Fibroblast of skin of right biceps (primary cell): ENCODE measurements around the gene SP6.

ENCODE experiments used
- DNase-seq: peaks from one replicate; pipeline ENCODE4 v3.0.0-alpha.2; 2013

The SP6 gene

DNA sequence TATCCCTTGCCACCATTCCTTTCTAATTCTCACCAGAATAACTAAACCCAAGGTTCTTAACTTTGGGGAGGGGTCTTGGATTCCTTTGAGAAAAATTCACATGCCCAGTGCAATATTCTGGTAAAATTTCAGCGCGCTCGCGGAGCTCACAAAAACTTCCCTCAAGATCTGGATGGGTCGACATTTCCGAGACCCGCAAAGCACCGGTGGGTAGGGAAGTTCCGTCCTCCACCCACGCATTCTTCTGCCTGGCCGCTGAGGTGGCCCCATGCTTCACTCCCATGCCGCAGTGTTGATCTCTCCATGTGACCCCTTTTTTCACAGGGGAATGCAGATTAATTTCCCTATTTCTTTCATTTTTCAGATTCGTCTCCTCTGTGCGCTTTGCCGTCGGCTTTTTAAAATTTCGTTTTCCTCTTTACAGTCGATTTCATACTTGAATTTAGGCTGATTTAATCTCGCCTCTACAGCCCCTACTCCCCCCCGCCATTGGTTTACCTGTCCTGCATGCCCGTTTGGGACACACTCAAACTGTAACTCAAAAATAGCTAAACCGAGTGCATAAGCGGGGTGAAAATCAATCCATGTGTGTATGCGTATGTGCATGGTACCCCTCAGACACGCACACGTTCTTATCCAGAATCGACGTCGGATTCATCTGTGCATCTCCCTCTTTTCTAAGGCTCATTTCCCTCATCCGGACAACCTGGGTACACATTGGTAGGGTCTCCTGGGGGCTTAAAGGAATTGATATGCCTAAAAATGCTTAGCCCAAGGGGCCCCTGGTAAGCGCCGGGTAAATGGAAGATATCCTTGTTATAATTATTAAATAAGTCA, 1.4 kb upstream of the SP6 start:
- DNase-seq = no peak

DNA sequence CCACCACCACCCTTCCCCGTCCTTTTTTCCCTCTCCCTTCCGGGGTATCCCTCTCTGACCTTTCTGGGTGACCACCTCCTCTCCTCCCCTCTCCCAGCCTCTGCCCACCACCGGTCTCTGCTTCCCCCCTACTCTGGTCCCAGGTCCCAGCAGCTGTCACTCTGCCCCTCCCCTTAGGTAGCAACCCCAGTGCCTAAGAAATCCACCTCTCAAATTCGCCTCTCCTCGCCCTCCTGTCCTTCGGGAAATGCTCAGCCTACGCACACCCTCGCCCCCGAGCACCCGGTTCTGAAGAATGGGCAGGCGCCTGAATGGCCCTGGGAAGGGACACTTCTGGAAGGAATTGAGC, 775 bp upstream of the SP6 start:
- no peak for DNase-seq

DNA sequence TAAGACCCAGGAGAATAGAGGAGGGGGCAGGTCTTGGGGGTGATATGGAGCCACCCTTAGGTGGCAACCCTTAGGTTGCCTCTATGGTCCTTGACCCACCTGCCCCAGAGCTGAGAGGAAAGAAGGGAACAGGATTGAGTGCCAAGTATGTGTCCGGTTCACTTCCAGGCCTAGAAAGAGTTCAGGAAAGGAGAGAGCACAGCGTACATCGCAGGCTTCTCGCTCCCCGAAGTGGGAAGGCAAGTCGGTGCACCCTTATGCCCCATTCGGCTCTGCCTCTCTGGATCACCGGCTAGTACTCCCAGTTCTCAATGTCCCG, 631 bp downstream of the SP6 start:
- DNase-seq = no peak

DNA sequence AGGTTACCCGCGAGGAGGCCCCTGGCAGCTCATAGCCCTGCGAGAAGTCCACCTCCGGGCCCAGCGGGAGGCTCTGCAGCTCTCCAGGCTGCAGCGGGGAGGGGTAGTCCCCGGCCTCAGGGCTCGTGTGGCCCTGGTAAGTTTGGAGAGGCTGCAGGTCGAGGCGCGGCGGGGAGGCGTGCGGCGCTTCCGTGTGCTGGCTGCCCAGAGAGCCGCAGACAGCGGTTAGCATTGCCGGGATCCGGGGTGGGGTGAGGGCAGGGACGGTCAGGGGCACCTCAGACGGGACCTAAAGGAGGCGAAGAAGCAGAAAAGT, 2.8 kb downstream of the SP6 start:
- no peak for DNase-seq

DNA sequence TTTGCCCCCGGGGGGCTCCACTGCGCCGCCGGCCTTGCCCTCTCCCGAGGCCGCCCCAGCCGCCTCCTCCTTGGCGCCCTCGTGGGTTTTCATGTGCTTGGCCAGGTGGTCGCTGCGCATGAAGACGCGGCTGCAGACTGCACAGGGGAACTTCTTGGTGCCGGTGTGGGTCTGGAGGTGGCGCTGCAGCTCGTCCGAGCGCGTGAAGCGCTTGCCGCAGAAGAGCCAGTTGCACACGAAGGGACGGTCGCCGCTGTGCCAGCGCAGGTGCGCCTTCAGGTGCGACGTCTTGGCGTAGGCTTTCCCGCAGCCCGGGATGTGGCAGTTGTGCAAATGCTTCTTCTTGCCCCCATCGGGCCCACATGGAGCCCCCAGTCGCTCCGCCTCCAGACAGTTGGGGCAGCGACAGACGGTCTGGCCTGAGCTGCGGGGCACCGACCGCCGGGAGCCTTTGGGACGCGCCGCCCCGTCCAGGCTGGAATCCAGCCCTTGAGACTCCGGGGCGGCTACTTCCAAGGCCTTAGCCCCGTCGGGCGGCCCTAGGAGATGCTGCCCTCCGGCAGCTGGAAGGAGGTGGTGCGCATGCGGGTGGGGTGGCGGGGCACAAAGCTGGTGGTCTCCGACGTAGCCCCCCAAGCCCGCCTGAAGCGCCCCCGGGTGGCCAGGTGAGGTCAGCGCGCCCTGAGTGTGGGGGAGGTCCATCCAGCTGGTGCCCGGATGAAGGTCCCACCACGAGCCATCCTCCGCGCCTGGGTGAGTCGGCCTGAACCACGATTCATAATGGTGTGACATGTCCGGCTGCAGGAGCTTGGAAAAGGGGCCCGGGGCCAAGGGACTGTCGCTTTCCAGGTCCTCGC, 3.4 kb downstream of the SP6 start:
- no peak for DNase-seq

DNA sequence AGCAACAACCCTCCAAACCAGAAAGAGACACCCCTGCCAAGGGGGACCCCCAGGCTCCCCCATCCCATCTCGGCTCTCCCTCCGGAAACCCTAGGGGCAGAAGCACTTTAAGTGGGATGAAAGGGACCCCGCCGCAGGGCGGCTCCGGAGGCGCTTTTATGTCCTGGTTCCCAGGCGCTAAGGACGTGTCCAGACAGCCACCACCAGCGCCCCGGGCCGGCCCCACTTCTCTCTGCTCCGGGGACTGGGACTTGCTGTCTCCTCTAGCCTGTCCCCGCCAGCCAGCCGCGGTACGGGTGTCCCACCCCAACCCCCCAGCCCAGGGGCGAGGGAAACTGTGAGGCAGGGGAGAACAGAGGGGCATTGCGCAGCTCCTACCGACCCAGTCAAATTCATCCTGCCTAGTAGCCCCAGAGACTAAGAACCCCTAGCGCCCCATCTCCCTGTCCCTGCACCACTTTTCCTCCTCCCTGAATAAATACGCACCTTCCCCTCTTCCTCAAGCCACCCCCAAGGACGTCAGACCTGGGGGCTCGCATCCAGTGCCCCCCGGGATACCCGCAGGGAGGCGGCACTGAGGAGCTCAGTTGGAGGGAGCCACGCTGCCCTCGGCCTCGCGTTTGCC, 4.1 kb downstream of the SP6 start:
- DNase-seq = no peak

DNA sequence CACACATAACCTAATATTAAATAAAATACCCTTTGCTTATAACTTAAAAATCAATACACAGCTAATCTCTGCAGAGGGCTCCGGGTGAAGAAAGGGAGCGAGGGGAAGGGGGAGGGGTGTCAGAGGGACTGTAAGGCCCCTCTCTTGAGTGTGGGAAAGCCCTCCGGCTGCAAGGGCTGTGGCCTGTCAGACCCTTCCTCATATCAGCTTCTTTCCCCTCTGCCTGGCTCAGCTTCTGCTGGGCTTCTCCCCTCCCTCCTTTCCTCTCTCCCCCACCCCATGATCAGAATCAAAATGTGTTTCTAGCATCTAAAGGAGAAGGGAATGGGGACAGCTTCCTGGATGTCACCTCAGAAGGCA, 5.3 kb downstream of the SP6 start:
- no peak for DNase-seq

DNA sequence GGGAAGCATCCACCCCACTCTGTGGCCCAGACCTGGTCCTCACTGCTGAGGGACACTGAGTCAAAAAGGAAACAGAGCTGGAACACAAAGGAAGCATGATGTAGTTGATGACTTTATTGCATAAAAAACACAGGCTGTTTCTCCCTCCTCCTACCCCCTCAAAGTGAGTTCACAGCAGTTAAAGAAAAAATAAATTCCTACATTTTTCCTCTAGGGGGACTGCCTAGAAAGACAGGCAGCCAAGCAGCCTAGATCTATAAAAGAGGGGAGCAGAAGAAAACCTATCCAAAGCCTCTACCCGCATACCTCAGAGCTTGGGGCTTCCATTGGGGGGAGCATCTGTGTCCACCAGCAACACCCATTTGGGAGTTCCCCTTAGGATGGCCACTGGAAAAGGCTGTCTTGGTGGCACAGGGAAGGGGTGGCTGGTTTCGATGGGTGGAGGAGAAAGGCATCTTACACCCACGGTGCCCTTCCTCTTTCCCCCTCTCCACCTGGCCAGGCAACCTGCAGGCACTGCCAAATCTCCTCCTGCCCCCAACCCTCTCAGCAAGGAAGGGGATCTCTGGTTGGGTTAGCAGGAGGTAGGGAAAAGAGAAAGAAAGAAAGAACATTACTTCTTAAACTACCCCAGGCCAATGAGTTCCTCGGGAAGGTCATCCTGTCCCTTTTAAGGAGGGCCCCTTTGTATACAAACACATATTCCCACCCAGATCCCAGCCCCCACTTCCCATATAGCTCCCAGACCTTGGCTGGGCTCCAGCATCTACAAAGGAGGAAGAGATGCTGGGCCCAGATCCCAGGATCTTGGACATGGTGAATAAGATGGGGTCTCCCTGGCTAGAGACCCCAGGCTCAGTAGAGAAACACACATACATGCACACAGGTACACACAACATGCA, 5.9 kb downstream of the SP6 start:
- no peak for DNase-seq

DNA sequence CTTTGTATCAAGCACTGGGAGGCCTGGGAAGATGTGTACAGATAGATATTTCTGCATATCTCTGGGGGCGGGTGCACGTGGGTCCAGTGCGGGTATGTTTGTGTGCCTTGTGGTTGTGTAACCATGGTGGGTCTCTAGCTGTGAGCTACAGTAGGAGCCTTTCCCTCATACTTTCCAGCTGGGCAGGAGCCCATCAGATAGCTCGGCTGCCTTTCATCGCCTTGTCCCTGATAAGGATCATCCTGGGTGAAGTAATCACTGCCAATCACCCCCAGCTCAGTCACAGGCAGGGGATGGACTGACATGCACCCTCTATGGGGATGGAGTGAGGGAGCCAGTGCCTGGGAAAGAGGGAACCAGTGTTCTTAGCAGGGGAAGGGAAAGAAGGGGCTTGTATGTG, 6.7 kb downstream of the SP6 start:
- peak; percentile 36 for DNase-seq

DNA sequence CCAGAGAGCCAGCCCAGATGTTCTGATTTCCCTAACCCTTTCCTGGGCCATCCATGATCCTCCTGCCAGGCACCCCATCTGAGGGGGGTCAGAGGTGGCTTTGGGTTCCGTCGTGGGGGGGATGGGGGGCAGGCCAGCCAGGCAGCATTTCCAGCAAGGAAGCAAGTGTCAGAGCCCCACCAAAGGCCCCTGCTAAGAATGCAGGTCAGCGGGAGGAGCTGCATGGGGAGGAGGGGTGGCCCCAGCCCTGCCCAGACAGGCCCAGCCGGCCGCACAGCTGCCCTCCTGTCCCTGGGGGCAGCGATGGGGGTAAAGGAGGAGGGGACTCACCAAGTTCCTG, 7.6 kb downstream of the SP6 start:
- no peak for DNase-seq

DNA sequence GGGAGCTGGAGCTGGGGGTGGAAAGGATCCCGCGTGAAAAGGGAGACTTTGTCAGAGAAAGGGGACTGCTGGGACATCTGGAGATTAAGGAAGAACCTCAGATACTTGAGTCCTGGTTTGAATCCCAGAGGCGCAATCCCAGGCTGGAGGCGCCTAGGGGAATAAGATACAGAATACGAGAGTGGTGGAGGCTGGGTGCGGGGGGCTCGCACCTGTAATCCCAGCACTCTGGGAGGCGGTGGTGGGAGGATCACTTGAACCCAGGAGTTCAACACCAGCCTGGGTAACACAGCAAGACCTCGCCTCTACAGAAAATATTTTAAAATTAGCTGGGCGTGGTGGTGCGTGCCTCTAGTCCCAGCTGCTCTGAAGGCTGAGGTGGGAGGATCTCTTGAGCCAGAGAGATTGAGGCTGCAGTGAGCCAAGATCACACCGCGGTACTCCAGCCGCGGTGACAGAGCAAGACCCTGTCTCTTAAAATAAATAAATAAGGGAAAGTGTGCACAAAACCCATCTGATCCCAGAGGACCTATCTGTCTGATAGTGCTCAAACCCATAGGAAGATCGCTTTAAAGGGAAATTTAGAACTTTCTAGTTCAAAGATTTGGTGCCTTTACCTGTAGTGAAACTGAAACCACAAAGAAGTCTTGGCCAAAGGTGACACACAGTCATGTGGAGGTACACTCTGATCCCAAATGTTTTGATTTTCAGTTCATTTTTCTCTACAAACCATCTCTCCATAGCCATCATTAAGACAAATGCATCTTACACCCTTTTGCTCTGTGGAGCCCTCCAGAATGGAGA, 9.3 kb downstream of the SP6 start:
- DNase-seq = no peak

DNA sequence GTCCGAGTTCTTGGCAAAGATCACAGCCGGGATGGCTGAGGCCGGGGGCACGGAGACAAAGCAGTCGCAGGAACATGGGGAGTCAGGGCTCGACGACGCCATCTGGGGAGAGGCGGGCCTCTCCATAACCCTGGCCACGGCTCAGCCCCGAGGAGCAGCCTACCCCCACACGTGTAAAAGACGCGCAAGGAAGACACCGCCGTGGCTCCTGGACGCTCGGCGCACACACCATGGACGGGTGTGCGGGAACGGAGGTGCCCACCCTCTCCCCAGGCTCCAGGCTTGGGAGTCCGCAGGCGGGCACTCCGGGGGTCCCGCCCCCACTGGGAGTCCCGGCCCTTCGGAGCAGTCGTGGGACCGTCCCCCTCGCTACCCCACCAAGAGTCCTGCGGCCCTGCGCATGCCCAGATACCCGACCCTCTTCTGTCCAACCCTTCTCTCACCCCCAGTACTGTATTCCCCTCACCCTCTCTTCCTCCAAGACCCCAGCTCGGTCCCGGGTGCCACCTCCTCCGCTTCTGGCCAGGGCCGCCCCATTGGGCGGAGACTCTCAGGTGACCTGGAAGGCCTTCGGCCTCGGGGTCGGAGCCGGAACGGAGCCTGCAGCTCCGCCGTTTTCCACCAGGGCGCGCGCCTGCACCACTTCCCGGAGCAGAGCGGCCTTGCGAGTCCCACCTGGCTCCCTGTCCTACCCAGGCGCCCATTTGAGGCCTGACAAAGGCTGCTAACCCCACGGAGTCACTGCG, 10.0 kb downstream of the SP6 start, which contains the start of gene SCRN2:
Gene SCRN2 (minus strand): TSS at position 532 of the 746 bp plus-strand sequence. CDS start 430 bp downstream, at position 102.
- DNase-seq = peak; percentile 77

DNA sequence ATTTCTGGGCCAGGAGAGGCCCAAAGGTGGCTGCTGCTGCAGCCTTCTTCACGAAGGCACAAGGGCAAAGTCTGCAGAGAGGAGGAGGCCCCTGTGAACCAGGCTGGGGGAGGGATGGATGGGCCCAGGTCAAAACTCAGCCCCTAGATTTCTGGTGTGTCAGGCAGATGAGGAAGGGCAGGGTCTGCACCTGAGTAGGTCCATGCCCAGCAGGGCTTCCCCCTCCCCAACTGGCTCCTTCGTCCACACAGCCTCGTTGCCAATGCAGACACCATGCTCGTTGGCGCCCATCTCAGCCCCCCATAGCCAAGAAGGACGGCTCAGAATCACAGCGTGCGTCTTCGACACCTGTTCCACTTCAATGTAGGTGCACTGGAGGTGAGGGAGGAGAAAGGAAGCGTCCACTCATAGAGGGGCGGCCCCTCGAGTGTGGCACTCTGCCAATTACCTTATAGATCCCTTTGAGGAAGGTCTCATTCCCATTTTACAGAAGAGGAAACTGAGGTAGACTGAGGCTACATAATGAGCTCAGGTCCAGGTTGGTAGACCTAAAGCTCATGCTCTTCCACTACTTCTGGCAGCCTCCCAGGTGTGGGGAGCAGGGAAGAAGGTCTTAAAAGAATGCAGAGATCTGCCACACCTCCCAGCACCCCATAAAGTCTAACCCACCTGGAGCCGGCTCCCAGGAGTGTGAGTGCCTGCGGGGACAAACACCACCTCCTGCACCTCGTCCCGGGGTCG, 10.8 kb downstream of the SP6 start:
- no peak for DNase-seq

DNA sequence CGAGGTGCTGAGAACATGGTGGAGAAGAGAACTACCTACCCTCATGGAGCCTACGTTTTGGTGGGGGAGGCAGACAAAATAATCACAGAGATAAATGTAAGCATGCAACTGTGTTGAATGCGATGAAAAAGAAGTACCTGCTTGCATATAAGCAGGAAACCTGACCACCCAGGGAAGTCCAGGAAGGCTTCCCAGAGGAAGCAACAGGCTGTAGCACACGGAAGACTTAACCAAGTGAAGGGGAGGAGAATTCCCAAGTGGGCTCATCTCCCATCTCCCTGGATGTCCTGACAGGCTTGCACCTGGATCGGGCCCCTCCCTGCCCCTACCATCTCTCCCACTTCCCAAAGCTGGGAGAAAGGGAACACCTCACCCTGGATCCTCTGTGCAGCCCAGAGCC, 11.9 kb downstream of the SP6 start:
- DNase-seq = no peak

DNA sequence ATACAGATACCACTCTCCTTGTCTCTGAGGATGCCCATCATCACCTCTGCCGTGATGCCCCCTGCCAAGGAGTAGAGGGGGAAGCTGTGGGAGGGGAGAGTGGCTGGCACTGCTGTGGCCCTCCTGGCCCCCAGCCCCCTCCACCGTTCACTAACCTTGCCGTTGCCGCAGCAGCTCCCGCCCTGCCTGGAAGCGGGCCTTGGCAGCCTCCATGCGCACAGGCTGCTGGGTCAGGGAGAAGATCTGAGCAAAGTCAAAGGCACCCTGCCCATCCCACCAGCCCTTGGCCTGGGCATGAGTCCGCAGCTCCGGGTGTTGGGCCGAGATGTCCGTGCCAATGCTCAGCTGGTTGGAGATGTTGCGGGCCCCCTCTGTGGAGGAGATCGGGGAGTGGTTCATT, 12.3 kb downstream of the SP6 start:
- no peak for DNase-seq

DNA sequence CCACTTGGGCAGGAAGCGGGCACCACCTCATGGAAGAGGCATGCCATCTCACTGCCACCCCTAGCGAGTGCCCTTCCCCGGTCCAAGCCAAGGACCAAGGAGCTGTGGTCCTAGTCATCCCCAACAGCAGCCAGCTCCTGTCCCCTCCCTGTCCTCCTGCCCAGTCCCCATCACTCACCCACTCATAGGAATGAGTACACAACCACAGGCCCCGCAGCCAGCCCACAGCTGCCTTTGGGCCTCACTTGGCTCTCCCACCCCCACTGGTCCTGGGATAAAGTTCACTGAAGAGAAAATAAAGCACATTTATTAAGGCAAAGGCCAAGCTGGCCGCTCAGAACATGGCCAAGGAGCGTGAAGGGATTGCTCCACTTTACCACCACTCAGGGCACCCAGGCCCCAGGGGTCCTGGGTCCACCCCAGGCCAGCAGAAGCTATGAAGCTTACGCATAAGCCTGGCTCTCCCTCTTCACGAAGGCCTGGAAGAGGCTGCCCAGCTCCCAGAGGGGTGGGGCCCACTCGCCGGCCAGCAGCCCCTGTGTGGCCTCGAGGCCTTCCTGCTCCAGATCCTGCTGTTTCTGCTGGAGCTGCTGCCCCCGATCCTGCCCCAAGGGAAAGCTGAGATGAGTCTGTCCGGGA, 13.4 kb downstream of the SP6 start:
- no peak for DNase-seq

DNA sequence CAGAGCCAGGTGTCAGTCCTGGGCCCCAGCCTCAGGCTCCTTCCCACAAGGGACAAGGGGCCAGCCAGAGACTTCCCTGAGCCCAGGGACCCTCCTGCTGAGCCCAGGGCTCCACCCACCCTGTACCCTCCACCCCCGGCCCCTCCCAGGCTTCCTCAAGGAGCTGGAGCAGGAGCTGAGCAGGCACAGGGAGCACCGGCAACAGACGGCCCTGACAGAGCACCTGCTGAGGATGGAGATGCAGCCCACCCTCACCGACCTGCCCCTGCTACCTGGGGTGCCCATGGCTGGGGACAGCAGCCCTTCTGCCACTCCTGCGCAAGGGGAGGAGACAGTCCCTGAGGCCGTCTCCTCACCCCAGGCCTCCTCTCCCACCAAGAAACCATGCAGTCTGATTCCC, 14.4 kb downstream of the SP6 start:
- DNase-seq = no peak

DNA sequence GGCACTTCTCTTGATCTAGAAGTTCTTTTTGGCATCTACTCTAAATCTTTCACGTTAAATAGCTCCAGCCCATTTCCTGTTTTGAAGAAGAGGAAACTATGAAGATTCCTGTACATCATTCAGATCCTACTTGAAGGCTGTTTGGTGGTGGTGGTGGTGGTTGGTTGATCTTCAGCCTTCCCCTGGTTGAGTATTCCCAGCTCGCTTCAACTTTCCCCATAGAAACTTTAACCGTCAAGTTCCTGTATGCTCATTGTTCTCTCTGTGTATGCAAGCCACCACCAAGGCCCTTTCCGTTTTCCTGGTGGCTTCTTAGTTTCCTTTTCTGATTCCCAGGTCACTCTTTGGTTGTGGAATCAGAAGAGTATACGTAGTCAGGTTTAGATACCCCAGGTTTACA, 16.2 kb downstream of the SP6 start:
- DNase-seq = no peak

DNA sequence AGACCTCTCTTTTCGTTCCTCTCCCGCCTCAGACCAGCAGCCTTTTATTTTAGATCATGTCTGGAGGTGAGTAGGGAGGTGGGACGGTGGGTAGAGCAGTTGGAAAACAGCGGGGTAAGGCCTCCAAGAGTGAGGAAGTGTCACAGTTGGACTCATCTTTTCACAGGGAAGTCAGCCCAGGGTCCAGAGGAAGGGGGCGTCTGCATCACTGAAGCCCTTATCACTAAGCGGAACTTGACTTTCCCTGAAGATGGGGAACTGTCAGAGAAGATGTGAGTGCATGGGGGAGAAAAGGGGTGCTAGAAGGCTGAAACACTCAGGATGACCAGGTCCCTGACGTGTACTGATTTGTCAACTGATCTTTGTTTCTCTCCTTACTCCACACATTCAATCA, 19.0 kb downstream of the SP6 start:
- DNase-seq = no peak
